Mammary epithelial cell (primary cell): ENCODE results near the gene ODAD3.

ENCODE experiments used
- CTCF ChIP-seq, 2 donors: IDR thresholded peaks in 1 of 2; conservative IDR thresholded peaks in 1 of 2; 2 replicates each; pipeline ENCODE4 v1.5.1; 2011 to 2012; ENCODE audit warnings: inconsistent platforms in 2 of 2, low read length in 2 of 2, mild to moderate bottlenecking in 2 of 2, control low read depth in 1 of 2, low read depth in 1 of 2; ENCODE audit not compliant: insufficient read depth in 1 of 2; ENCODE audit errors: extremely low read depth in 1 of 2
- EZH2 ChIP-seq: IDR thresholded peaks from 2 replicates; pipeline ENCODE4 v1.6.1; 2012; ENCODE audit warnings: low read length, inconsistent platforms, borderline replicate concordance

DNA sequence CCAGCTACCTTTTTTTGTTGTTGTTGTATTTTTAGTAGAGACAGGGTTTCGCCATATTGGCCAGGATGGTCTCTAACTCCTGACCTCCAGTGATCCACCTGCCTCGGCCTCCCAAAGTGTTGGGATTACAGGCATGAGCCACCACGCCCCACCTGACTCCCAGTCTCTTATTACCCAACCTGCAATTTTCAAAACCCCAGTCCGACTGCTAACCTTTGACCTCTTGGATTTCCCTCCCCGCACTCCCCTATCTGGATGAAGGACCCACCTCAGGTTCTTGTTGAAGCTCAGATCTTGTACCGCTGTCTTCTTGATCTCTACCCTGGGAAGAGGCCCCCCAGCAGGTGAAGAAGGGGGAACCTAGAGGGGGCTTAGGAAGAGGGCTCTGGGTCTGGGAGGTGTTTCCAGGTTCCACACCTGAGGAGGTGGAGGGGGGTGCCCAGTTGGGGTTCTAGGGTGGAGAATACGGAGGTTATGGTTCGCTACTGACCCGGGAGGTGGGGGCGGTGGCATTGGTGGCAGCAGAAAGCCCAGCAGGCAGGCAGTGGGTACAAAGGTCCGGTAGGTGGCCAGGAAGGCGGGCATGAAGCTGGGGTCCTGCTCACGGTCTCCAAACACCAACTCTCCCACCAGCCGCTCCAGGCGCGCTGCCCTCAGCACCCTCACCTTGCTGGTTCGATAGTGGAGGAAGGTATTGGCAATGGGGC, 18.4 kb downstream of the ODAD3 start:
- TF ChIP-seq CTCF (conservative IDR thresholded peaks at IDR 0.05 in 1 of 2, IDR thresholded peaks at IDR 0.05 in 1 of 2; ENCODE audit: extremely low read depth in 1 of 2, insufficient read depth in 1 of 2, low read depth in 1 of 2, low read length in 2 of 2) (no peak), EZH2 (no peak)
